GM19452 (cell line): Measurements from ENCODE around the gene PDZD7.

Experiments
- ATAC-seq: cut with Tn5 transposase; IDR thresholded peaks from one replicate; pipeline ENCODE4 v1.9.1; 2021; ENCODE audit not compliant: unreplicated experiment

PDZD7 gene

GRCh38 chr10:101005361-101005760 is 25.6 kb downstream of the PDZD7 start:
- ATAC-seq = no peak

GRCh38 chr10:101003639-101004206 is 27.2 kb downstream of the PDZD7 start:
- ATAC-seq = no peak

GRCh38 chr10:101002456-101002855 is 28.5 kb downstream of the PDZD7 start:
- ATAC-seq = no peak

- no peak for ATAC-seq
Observed at GRCh38 chr10:101001659-101002035, 29.3 kb downstream of the PDZD7 start.

- ATAC-seq = no peak
Observed at GRCh38 chr10:101000915-101001658, 29.8 kb downstream of the PDZD7 start.

- no peak for ATAC-seq
Observed at GRCh38 chr10:101000127-101000914, 30.6 kb downstream of the PDZD7 start.

- no peak for ATAC-seq
Observed at GRCh38 chr10:100999742-101000126, 31.2 kb downstream of the PDZD7 start, which contains the start of gene LZTS2. TSS of gene LZTS2 (plus strand) at chr10:100999808. CDS start at chr10:101002539, 2,731 bp downstream.

- peak; percentile 53 for ATAC-seq
Observed at GRCh38 chr10:100998991-100999741, 31.8 kb downstream of the PDZD7 start.

GRCh38 chr10:100998183-100998990 is 32.5 kb downstream of the PDZD7 start:
- ATAC-seq = peak; percentile 30

GRCh38 chr10:100997360-100998182 is 33.4 kb downstream of the PDZD7 start:
- no peak for ATAC-seq

GRCh38 chr10:100996678-100997359 is 34.1 kb downstream of the PDZD7 start:
- ATAC-seq = no peak

- no peak for ATAC-seq
Observed at GRCh38 chr10:100995181-100995580, 35.7 kb downstream of the PDZD7 start.

- ATAC-seq = no peak
Observed at GRCh38 chr10:100993986-100994708, 36.8 kb downstream of the PDZD7 start.

- no peak for ATAC-seq
Observed at GRCh38 chr10:100989088-100989487, 41.8 kb downstream of the PDZD7 start.

GRCh38 chr10:100988166-100988565 is 42.8 kb downstream of the PDZD7 start:
- ATAC-seq = no peak

- ATAC-seq = no peak
Observed at GRCh38 chr10:100987685-100988049, 43.3 kb downstream of the PDZD7 start.

GRCh38 chr10:100986952-100987684 is 43.8 kb downstream of the PDZD7 start, which contains the start of the genes MRPL43 and TWNK:
TSS of gene MRPL43 (minus strand) at chr10:100987497. CDS start at chr10:100987443, 54 bp downstream.
TSS of gene TWNK (plus strand) at chr10:100987543. CDS start at chr10:100988211, 668 bp downstream.
- ATAC-seq = peak; percentile 82

GRCh38 chr10:100986623-100986951 is 44.3 kb downstream of the PDZD7 start:
- no peak for ATAC-seq
